HEK293T (cell line): Measurements from ENCODE around the gene COL26A1.

Source experiments
- SP1 ChIP-seq: fragments of 450-650 bp; IDR thresholded peaks from 2 replicates; pipeline ENCODE4 v1.6.1; 2017
- SUZ12 ChIP-seq: fragments of 450-650 bp; IDR thresholded peaks from 2 replicates; pipeline ENCODE4 v1.6.1; 2016; ENCODE audit warnings: mild to moderate bottlenecking
- ZNF384 ChIP-seq: fragments of 450-650 bp; IDR thresholded peaks from 2 replicates; pipeline ENCODE4 v1.6.1; 2016

DNA sequence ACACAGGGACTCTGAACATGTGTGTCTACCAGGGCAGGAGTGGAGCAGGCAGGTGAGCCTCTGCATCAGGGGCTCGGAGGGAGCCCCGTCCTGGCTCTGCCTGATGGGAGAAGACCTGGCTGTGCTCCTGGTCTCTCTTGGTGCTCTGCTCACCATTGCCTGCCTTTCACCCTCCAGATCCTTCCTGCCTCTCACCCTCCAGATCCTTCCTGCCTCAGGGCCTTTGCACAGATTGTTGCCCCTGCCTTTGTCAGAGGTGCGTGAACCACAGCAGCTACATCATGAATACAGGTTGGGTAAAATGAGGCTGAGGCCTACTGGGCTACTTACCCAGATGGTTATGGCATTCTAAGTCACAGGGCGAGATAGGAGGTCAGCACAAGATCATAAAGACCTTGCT, 16.6 kb downstream of the COL26A1 start:
- TF ChIP-seq SP1 (no peak), SUZ12 (no peak), ZNF384 (no peak)
